HepG2 (cell line): ENCODE results near the gene MVK. TPM values are rescaled to one million over a fixed set of nuclear protein-coding genes. Genes with fewer than 3 reads are reported as not detected.

ENCODE experiments used
- ATAC-seq: fragments of 200-7000 bp; cut with Tn5 transposase; 3 replicates; pipeline ENCODE4 v1.9.1; 2020; ENCODE audit warnings: mild to moderate bottlenecking, moderate library complexity
- BruUV-seq: library from RNA; stranded (reverse); fragments of 400-500 nt; replicated peaks from 2 replicates; lab custom pipeline; 2021; lab: Mats Ljungman, UMichigan
- CTCF ChIA-PET: fragments of 300-600 bp; formaldehyde crosslinking; extraction: SDS; loops from one replicate; lab custom pipeline; 2021; ENCODE audit warnings: low total read pairs, inconsistent platforms, low intra/inter-chr PET ratio; lab: Yijun Ruan, JAX
- POLR2A ChIA-PET: fragments of 350-600 bp; sonication (Branson Sonifier 250); formaldehyde crosslinking; loops from one replicate; lab custom pipeline; 2020; ENCODE audit warnings: antibody characterized with exemption, inconsistent platforms; lab: Yijun Ruan, JAX
- DNase-seq: peaks from one replicate; pipeline ENCODE4 v3.0.0-alpha.2; 2015; ENCODE audit warnings: low spot score
- FAIRE-seq: peaks from 3 replicates; lab custom pipeline; 2011; peaks lifted over from hg19 to GRCh38; lab: Jason Lieb, UNC
- H2AFZ ChIP-seq: one replicate; pipeline ENCODE4 v1.6.1; 2011; ENCODE audit warnings: low read length, inconsistent platforms
- H3K27ac ChIP-seq: fragments of 300-600 bp; 3 replicates; pipeline ENCODE4 v1.8.0; 2011; ENCODE audit warnings: mixed run types, mild to moderate bottlenecking, mixed read lengths, low read length, inconsistent platforms; ENCODE audit not compliant: insufficient read depth; ENCODE audit errors: extremely low read length
- H3K27me3 ChIP-seq, 2 experiments: fragments of 200-600 bp in 1 of 2; 2 replicates in 1 of 2; 3 replicates in 1 of 2; pipeline versions ENCODE4 v1.6.0 to v1.8.0; 2011; ENCODE audit warnings: low read length in 2 of 2, mild to moderate bottlenecking in 2 of 2, moderate library complexity in 2 of 2, inconsistent platforms in 1 of 2; ENCODE audit not compliant: insufficient read depth in 2 of 2, control insufficient read depth in 1 of 2
- H3K36me3 ChIP-seq, 2 experiments: fragments of 200-600 bp in 1 of 2; replicated peaks in 1 of 2; 2 replicates in 1 of 2; 3 replicates in 1 of 2; pipeline versions ENCODE4 v1.5.1 to v1.8.0; 2011; ENCODE audit warnings: low read length in 2 of 2, inconsistent platforms in 1 of 2; ENCODE audit not compliant: insufficient read depth in 2 of 2, control insufficient read depth in 1 of 2
- H3K4me1 ChIP-seq: 2 replicates; pipeline ENCODE4 v1.5.1; 2012; ENCODE audit warnings: low read length, inconsistent platforms; ENCODE audit not compliant: insufficient read depth
- H3K4me2 ChIP-seq: 2 replicates; pipeline ENCODE4 v1.6.0; 2011; ENCODE audit warnings: low read depth, low read length, inconsistent platforms
- H3K4me3 ChIP-seq, 3 experiments: fragments of 200-600 bp in 1 of 3; sonication (generic), shearing (Covaris generic) in 1 of 3; replicated peaks in 1 of 3; 2 replicates each; pipeline ENCODE4 v1.5.1; 2011 to 2016; ENCODE audit warnings: low read length in 3 of 3, inconsistent platforms in 2 of 3, low read depth in 2 of 3, mild to moderate bottlenecking in 2 of 3, control low read depth in 1 of 3, mixed read lengths in 1 of 3; ENCODE audit not compliant: insufficient read depth in 1 of 3
- H3K79me2 ChIP-seq: one replicate; pipeline ENCODE4 v1.6.1; 2011; ENCODE audit warnings: low read length, inconsistent platforms; ENCODE audit not compliant: insufficient read depth
- H3K9ac ChIP-seq: 2 replicates; pipeline ENCODE4 v1.6.0; 2011; ENCODE audit warnings: mild to moderate bottlenecking, low read depth, low read length, inconsistent platforms; ENCODE audit not compliant: insufficient read depth
- H3K9me3 ChIP-seq: 2 replicates; pipeline ENCODE4 v1.5.1; 2012; ENCODE audit warnings: mild to moderate bottlenecking, low read length
- H4K20me1 ChIP-seq: 2 replicates; pipeline ENCODE4 v1.6.0; 2011; ENCODE audit warnings: inconsistent platforms, mild to moderate bottlenecking, low read length, moderate library complexity; ENCODE audit not compliant: insufficient read depth
- DZIP1 ChIP-seq: sonication (generic); formaldehyde crosslinking; IDR thresholded peaks from 2 replicates; pipeline ENCODE4 v1.5.0; 2020; ENCODE audit warnings: mild to moderate bottlenecking, missing genetic modification reagents
- MIER3 ChIP-seq: IDR thresholded peaks from 2 replicates; pipeline ENCODE4 v1.6.1; 2016; ENCODE audit warnings: missing compliant biosample characterization, borderline replicate concordance
- POLR2G ChIP-seq: fragments of 200-400 bp; formaldehyde crosslinking; IDR thresholded peaks from 2 replicates; pipeline ENCODE4 v1.6.1; 2018; ENCODE audit warnings: mild to moderate bottlenecking, low read depth, low read length, moderate library complexity
- TEAD3 ChIP-seq: optimal IDR thresholded peaks from 2 replicates; pipeline ENCODE3; 2016; ENCODE audit warnings: borderline replicate concordance
- TOPORS ChIP-seq: sonication (generic); formaldehyde crosslinking; IDR thresholded peaks from 2 replicates; pipeline ENCODE4 v1.8.0; 2023; ENCODE audit warnings: mild to moderate bottlenecking, missing genetic modification reagents
- ZBTB1 ChIP-seq: sonication (generic); formaldehyde crosslinking; IDR thresholded peaks from 2 replicates; pipeline ENCODE4 v1.4.0; 2020; ENCODE audit warnings: missing genetic modification reagents, borderline replicate concordance
- ZNF569 ChIP-seq: sonication (generic); formaldehyde crosslinking; IDR thresholded peaks from 2 replicates; pipeline ENCODE4 v1.5.0; 2020; ENCODE audit warnings: mild to moderate bottlenecking, missing genetic modification reagents, moderate library complexity, borderline replicate concordance
- ZNF577 ChIP-seq: sonication (generic); formaldehyde crosslinking; IDR thresholded peaks from 2 replicates; pipeline ENCODE4 v1.4.0; 2020; ENCODE audit warnings: mild to moderate bottlenecking, low read depth, missing genetic modification reagents, borderline replicate concordance
- ZNF589 ChIP-seq: sonication (generic); formaldehyde crosslinking; conservative IDR thresholded peaks from 2 replicates; pipeline ENCODE4 v1.8.0; 2022; ENCODE audit warnings: mild to moderate bottlenecking, moderate library complexity, missing genetic modification reagents
- ZNF615 ChIP-seq: sonication (generic); formaldehyde crosslinking; IDR thresholded peaks from 2 replicates; pipeline ENCODE4 v1.5.0; 2020; ENCODE audit warnings: mild to moderate bottlenecking, missing genetic modification reagents, borderline replicate concordance
- ZNF616 ChIP-seq: sonication (generic); formaldehyde crosslinking; IDR thresholded peaks from 2 replicates; pipeline ENCODE4 v1.5.0; 2020; ENCODE audit warnings: low read depth, mild to moderate bottlenecking, missing genetic modification reagents
- ZNF703 ChIP-seq: sonication (generic); formaldehyde crosslinking; IDR thresholded peaks from 2 replicates; pipeline ENCODE4 v1.5.1; 2020; ENCODE audit warnings: missing genetic modification reagents, mild to moderate bottlenecking, moderate library complexity, borderline replicate concordance
- ZNF839 ChIP-seq: sonication (generic); formaldehyde crosslinking; IDR thresholded peaks from 2 replicates; pipeline ENCODE4 v1.4.0; 2020; ENCODE audit warnings: missing genetic modification reagents, mild to moderate bottlenecking, borderline replicate concordance
- WGBS: methylation state at CpG from one replicate; pipeline ENCODE4 v1.1.6; 2017; ENCODE audit warnings: low lambda C conversion rate; 5-methylcytosine and 5-hydroxymethylcytosine counted together
- in situ Hi-C: cut with HindIII; loops from 2 replicates; pipeline ENCODE4 v1.10.0; 2017; ENCODE audit warnings: low pct_unique_long_range_greater_than_20kb; ENCODE audit not compliant: extremely low pct_ligation_motif_present
- intact Hi-C: fragments of 100-400 bp; cut with micrococcal nuclease; formaldehyde crosslinking; loops from one replicate; pipeline ENCODE4 v1.10.0; 2022; ENCODE audit not compliant: unreplicated experiment
- polyA plus RNA-seq, 8 experiments: library from polyadenylated mRNA; depleted of rRNA in 3 of 8; stranded (reverse) in 7 of 8; unstranded in 1 of 8; fragments of >200 nt; fragmentation: Illumina TruSeq in 4 of 8; extraction: Trizol in 4 of 8; gene quantifications; 2 replicates each; pipeline versions ENCODE4 v1.2.1 to v1.2.3, GENCODE V29; 2011 to 2016; ENCODE audit warnings: low read depth in 4 of 8, missing spikeins in 1 of 8, mixed read lengths in 1 of 8; ENCODE audit not compliant: insufficient read depth in 1 of 8
- total RNA-seq, 5 experiments: library from RNA; depleted of rRNA; stranded (reverse); fragments of >200 nt; fragmentation: Illumina TruSeq; extraction: Trizol; gene quantifications; 2 replicates each; pipeline ENCODE4 v1.2.3, GENCODE V29; 2016; ENCODE audit warnings: low read depth in 1 of 5
- TF ChIP-seq, protein P1 (sequence below), 2 experiments: sonication (generic) in 1 of 2; formaldehyde crosslinking in 1 of 2; IDR thresholded peaks; 2 replicates each; pipeline versions ENCODE4 v1.4.0 to v1.6.1; 2018 to 2020; ENCODE audit warnings: missing genetic modification reagents in 2 of 2, borderline replicate concordance in 1 of 2, low read depth in 1 of 2, mild to moderate bottlenecking in 1 of 2, missing biosample characterization in 1 of 2
- TF ChIP-seq, protein P2 (sequence below): sonication (generic); formaldehyde crosslinking; IDR thresholded peaks from 2 replicates; pipeline ENCODE4 v1.4.0; 2020; ENCODE audit warnings: missing genetic modification reagents

The MVK gene
- total and polyA plus RNA-seq, 2 of the 13 experiments (the other 11 are each of a cell fraction or from before 2014, with no cell fraction given) = 11.6 to 66.9 TPM

GRCh38 chr12:109548258-109548657 is 25.3 kb upstream of the MVK start:
- Histone ChIP-seq H2AFZ (no peak overlapping the region), H3K36me3 (no peaks in the 10 kb centered on the region), H3K79me2 (no peaks in the 10 kb centered on the region), H4K20me1 (no peaks in the 10 kb centered on the region), H3K9me3 (no peaks in the 10 kb centered on the region), H3K4me2 (no peak overlapping the region), H3K27me3 (peaks cover 11 to 53% of the 10 kb centered on the region in 2 experiments), H3K9ac (no peak overlapping the region), H3K4me1 (peaks cover 48% of the 10 kb centered on the region), H3K4me3 (no peak overlapping the region), H3K27ac (no peak overlapping the region)
- TF ChIP-seq MIER3 (CRISPR knock-in tag) (no peak), TEAD3 (no peak), ZNF589 (CRISPR knock-in tag) (no peak), ZBTB1 (no peak), ZNF839 (CRISPR knock-in tag) (no peak), ZNF615 (CRISPR knock-in tag) (no peak), ZNF569 (no peak), DZIP1 (CRISPR knock-in tag) (no peak), POLR2G (no peak), ZNF577 (CRISPR knock-in tag) (no peak), ZNF703 (CRISPR knock-in tag) (no peak), ZNF616 (no peak), TOPORS (CRISPR knock-in tag) (no peak)
- TF ChIP-seq, protein P1, sequence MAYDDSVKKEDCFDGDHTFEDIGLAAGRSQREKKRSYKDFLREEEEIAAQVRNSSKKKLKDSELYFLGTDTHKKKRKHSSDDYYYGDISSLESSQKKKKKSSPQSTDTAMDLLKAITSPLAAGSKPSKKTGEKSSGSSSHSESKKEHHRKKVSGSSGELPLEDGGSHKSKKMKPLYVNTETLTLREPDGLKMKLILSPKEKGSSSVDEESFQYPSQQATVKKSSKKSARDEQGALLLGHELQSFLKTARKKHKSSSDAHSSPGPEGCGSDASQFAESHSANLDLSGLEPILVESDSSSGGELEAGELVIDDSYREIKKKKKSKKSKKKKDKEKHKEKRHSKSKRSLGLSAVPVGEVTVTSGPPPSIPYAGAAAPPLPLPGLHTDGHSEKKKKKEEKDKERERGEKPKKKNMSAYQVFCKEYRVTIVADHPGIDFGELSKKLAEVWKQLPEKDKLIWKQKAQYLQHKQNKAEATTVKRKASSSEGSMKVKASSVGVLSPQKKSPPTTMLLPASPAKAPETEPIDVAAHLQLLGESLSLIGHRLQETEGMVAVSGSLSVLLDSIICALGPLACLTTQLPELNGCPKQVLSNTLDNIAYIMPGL (CRISPR knock-in tag; IDR thresholded peaks at IDR 0.05; ENCODE audit: borderline replicate concordance in 1 of 2, low read depth in 1 of 2) = no peak
- TF ChIP-seq, protein P2, sequence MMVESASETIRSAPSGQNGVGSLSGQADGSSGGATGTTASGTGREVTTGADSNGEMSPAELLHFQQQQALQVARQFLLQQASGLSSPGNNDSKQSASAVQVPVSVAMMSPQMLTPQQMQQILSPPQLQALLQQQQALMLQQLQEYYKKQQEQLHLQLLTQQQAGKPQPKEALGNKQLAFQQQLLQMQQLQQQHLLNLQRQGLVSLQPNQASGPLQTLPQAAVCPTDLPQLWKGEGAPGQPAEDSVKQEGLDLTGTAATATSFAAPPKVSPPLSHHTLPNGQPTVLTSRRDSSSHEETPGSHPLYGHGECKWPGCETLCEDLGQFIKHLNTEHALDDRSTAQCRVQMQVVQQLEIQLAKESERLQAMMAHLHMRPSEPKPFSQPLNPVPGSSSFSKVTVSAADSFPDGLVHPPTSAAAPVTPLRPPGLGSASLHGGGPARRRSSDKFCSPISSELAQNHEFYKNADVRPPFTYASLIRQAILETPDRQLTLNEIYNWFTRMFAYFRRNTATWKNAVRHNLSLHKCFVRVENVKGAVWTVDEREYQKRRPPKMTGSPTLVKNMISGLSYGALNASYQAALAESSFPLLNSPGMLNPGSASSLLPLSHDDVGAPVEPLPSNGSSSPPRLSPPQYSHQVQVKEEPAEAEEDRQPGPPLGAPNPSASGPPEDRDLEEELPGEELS (CRISPR knock-in tag) = no peak
- FAIRE-seq (no peak), DNase-seq (no peak), ATAC-seq (no peak)
- ChIA-PET CTCF (no interaction called here), POLR2A (no interaction called here)
- WGBS = 51% methylated on average over 4 of the region's 4 CpGs
- in situ Hi-C loops (no loop called here), intact Hi-C loops (no loop called here)
- BruUV-seq = no TSS peak
